Measurements from ENCODE around the gene ETV6. TPM values are rescaled to one million over a fixed set of nuclear protein-coding genes. Genes with fewer than 3 reads are reported as not detected.
A peak's percentile ranks its signal among the peaks of the same experiment; 100 is the strongest.

The ETV6 gene
- total RNA-seq, 2 experiments from 2014 or later, result 53.7 to 54.9 TPM

- H3K9me3 Mint-ChIP-seq, result peaks cover 18% of the 10 kb centered on the region
- H3K4me3 Mint-ChIP-seq, result no peak overlapping the region
- no peak for DNase-seq
- peaks cover 83% of the 10 kb centered on the region for H3K36me3 Mint-ChIP-seq (ENCODE audit: low read depth)
- H3K4me1 Mint-ChIP-seq, result peaks cover 22% of the 10 kb centered on the region
- CTCF ChIA-PET, result no interaction called here
- POLR2A ChIA-PET, result no interaction called here
- H3K27ac Mint-ChIP-seq, result no peak overlapping the region
- H3K27me3 Mint-ChIP-seq, result no peaks in the 10 kb centered on the region
Measured at GRCh38 chr12:11862798-11863197, 213.3 kb downstream of the ETV6 start.

DNA sequence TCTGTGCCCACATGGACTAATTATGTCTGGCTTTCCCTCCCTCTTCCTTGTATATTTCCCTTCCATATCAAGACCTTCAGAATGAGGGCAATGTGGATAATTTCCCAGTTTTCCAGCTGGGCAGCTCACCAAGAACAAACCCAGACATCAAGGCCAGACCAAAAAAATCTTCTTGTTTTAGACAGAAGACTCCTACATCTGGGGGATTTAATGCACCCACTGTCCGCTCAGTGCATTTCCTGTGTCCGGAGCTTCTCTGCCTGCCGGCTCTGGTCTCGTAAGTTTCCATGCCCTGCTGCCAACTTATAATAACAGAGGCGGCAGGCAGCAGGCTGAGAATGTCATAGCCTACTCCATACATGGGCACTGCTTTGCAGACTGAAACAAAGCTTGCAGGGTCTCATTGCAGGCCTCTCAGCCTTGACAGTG, 214.0 kb downstream of the ETV6 start:
- Mint-ChIP-seq H3K4me3 (no peak overlapping the region), H3K36me3 (ENCODE audit: low read depth) (peaks cover 84% of the 10 kb centered on the region), H3K9me3 (peaks cover 18% of the 10 kb centered on the region), H3K4me1 (peaks cover 26% of the 10 kb centered on the region), H3K27ac (no peak overlapping the region), H3K27me3 (no peaks in the 10 kb centered on the region)
- ChIA-PET CTCF (no interaction called here), POLR2A (no interaction called here)
- DNase-seq, result no peak

- no peak for DNase-seq
- Mint-ChIP-seq H3K9me3 (peaks cover 18% of the 10 kb centered on the region), H3K36me3 (ENCODE audit: low read depth) (peaks cover 80% of the 10 kb centered on the region), H3K27ac (no peak overlapping the region), H3K4me3 (no peak overlapping the region), H3K4me1 (peaks cover 26% of the 10 kb centered on the region), H3K27me3 (no peaks in the 10 kb centered on the region)
- CTCF ChIA-PET, result no interaction called here
- POLR2A ChIA-PET, result no interaction called here
Measured at GRCh38 chr12:11863988-11864387, 214.5 kb downstream of the ETV6 start.

GRCh38 chr12:11865824-11866223, 216.3 kb downstream of the ETV6 start:
- H3K4me3 Mint-ChIP-seq, result no peak overlapping the region
- ChIA-PET CTCF (no interaction called here), POLR2A (no interaction called here)
- peaks cover 83% of the 10 kb centered on the region for H3K36me3 Mint-ChIP-seq (ENCODE audit: low read depth)
- DNase-seq, result no peak
- peaks cover 24% of the 10 kb centered on the region for H3K4me1 Mint-ChIP-seq
- peaks cover 18% of the 10 kb centered on the region for H3K9me3 Mint-ChIP-seq
- no peak overlapping the region for H3K27ac Mint-ChIP-seq
- H3K27me3 Mint-ChIP-seq, result no peaks in the 10 kb centered on the region

GRCh38 chr12:11868027-11868426, 218.6 kb downstream of the ETV6 start:
- H3K27me3 Mint-ChIP-seq, result no peaks in the 10 kb centered on the region
- H3K36me3 Mint-ChIP-seq (ENCODE audit: low read depth), result peaks cover 84% of the 10 kb centered on the region
- ChIA-PET POLR2A (no interaction called here), CTCF (no interaction called here)
- H3K4me1 Mint-ChIP-seq, result peaks cover 17% of the 10 kb centered on the region
- no peak overlapping the region for H3K4me3 Mint-ChIP-seq
- DNase-seq, result no peak
- peaks cover 18% of the 10 kb centered on the region for H3K9me3 Mint-ChIP-seq
- H3K27ac Mint-ChIP-seq, result no peak overlapping the region

GRCh38 chr12:11869406-11869805, 219.9 kb downstream of the ETV6 start:
- Mint-ChIP-seq H3K4me1 (peaks cover 17% of the 10 kb centered on the region), H3K27ac (no peak overlapping the region), H3K36me3 (ENCODE audit: low read depth) (peaks cover 80% of the 10 kb centered on the region), H3K27me3 (no peaks in the 10 kb centered on the region), H3K4me3 (no peak overlapping the region), H3K9me3 (peaks cover 18% of the 10 kb centered on the region)
- ChIA-PET POLR2A (no interaction called here), CTCF (interaction anchor here (1.5 kb wide), 1 partner anchor 26 kb away, joined by 3 read pairs; no protein-coding TSS in a partner anchor)
- no peak for DNase-seq

DNA sequence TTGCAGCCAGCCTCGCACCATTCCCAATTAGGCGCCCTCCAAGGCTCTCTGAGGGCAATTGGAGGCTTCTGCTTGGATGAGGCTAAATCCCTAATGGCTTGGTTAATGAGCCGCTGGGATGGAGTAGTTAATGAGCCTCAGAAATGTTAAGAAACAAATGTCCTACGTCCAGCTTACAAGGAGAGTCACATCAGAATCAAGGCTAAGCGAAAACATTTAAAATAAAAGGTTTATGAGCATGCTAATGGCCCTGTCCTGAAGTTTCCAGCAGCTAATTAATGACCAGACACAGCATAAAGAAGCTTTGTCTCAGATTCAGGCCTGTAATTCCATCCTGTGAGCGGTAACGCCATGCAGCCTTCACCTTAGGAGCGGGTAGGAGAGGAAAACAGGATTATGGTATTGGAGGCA, 220.6 kb downstream of the ETV6 start:
- Mint-ChIP-seq H3K36me3 (ENCODE audit: low read depth) (peaks cover 76% of the 10 kb centered on the region), H3K9me3 (peaks cover 15% of the 10 kb centered on the region), H3K27ac (no peak overlapping the region), H3K4me3 (no peak overlapping the region), H3K4me1 (peaks cover 17% of the 10 kb centered on the region), H3K27me3 (no peaks in the 10 kb centered on the region)
- no peak for DNase-seq
- POLR2A ChIA-PET, result no interaction called here
- CTCF ChIA-PET, result interaction anchor here (1.5 kb wide), 1 partner anchor 27 kb away, joined by 3 read pairs; no protein-coding TSS in a partner anchor

GRCh38 chr12:11872055-11872454, 222.6 kb downstream of the ETV6 start:
- Mint-ChIP-seq H3K36me3 (ENCODE audit: low read depth) (peaks cover 67% of the 10 kb centered on the region), H3K4me3 (no peak overlapping the region), H3K9me3 (peaks cover under 1% of the 10 kb centered on the region), H3K27ac (no peak overlapping the region), H3K4me1 (peaks cover 35% of the 10 kb centered on the region), H3K27me3 (no peaks in the 10 kb centered on the region)
- DNase-seq, result no peak
- ChIA-PET POLR2A (no interaction called here), CTCF (no interaction called here)

DNA sequence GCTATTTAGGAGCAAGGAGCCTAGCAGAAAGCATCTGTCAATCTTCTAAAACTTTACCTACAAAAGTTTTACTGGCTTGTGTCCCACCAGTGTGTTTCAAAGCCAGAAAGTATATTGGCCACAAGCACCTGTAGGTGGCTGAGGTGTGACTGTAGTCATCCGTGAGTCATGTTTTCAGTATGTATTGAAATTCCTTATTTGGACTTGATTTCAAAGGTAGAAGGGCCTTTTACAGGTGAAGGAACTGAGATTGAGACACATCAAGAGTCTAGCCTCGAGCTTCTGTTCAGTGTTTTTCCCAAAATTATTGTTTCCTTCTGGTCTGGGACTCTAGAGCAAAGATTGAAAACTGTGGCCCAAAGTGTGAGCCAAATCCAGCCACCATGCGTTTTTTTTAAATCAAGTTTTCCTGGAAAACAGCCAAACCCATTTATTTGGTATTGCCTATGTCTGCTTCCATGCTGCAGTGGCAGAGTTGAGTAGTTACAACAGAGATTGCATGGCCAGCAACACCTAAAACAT, 226.0 kb downstream of the ETV6 start:
- H3K4me3 Mint-ChIP-seq, result no peak overlapping the region

DNA sequence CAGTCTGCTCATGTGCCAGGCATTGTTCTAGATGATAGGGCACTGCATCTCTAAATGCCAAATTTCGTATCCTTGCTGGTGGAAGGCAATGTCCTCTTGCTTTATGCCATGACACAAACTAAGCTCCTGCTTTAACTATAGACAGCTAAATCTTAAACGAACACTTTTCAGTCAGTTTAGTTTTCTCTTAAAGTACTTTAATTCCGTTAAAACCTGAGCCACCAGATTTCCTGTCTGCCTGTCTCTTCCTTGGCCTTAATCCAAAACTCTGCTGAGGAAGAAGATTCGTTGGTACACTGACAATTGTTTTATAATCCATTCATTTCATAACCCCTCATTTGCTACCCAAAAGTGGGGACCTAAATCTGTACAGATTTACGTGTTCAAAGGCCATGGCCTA, 226.8 kb downstream of the ETV6 start:
- ChIA-PET CTCF (no interaction called here), POLR2A (no interaction called here)
- Mint-ChIP-seq H3K36me3 (ENCODE audit: low read depth) (peaks cover 57% of the 10 kb centered on the region), H3K9me3 (no peaks in the 10 kb centered on the region), H3K4me3 (no peak overlapping the region), H3K27me3 (no peaks in the 10 kb centered on the region), H3K4me1 (peaks cover 34% of the 10 kb centered on the region), H3K27ac (peak overlapping the region; percentile 53)
- DNase-seq, result no peak

More for the DNA sequence above, 226.0 kb downstream of the ETV6 start:
- ChIA-PET POLR2A (interaction anchor here (2.0 kb wide), 1 partner anchor 106 kb away, joined by 5 read pairs; no protein-coding TSS in a partner anchor), CTCF (no interaction called here)
- Mint-ChIP-seq H3K4me1 (peaks cover 34% of the 10 kb centered on the region), H3K27me3 (no peaks in the 10 kb centered on the region), H3K9me3 (no peaks in the 10 kb centered on the region), H3K27ac (no peak overlapping the region), H3K36me3 (ENCODE audit: low read depth) (peaks cover 60% of the 10 kb centered on the region)
- DNase-seq, result no peak

DNA sequence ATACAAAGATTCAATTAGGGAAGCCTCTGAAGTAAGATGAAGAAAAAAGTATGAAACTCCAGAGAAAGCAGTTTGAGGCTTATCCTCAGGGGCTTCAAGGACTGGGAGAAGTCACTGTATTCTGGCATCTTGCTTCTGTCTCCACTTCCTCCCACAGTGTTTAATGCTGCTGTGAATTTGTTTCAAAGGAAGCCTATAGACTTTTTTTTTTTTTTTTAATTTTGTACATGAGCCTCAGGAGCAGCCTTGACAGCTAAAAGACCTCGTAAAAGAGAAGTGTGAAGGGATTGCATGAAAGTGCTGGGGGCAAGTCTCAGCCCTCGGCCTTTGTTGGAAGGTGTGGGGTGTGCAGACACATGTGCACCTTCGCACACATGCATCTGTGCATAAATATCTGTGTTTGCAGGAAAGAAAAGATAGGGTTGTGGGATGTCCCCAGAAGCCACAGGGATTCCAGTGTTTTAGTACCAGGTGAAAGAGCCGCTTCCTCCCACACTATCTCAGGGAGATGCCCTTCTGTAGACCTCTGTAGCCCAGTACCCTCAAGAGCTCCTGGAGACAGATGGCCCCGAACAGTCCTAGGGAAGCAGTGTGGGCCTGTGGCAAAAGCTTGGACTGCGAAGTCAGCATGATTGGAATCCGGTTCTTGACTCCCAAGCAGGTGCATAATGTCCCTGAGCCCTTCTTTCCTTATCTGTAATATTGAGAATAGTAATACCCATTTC, 227.8 kb downstream of the ETV6 start:
- peaks cover 57% of the 10 kb centered on the region for H3K36me3 Mint-ChIP-seq (ENCODE audit: low read depth)
- H3K9me3 Mint-ChIP-seq, result no peaks in the 10 kb centered on the region
- ChIA-PET CTCF (no interaction called here), POLR2A (no interaction called here)
- H3K4me1 Mint-ChIP-seq, result peaks cover 37% of the 10 kb centered on the region
- no peak for DNase-seq
- no peak overlapping the region for H3K4me3 Mint-ChIP-seq
- no peaks in the 10 kb centered on the region for H3K27me3 Mint-ChIP-seq
- H3K27ac Mint-ChIP-seq, result peak overlapping the region; percentile 53

DNA sequence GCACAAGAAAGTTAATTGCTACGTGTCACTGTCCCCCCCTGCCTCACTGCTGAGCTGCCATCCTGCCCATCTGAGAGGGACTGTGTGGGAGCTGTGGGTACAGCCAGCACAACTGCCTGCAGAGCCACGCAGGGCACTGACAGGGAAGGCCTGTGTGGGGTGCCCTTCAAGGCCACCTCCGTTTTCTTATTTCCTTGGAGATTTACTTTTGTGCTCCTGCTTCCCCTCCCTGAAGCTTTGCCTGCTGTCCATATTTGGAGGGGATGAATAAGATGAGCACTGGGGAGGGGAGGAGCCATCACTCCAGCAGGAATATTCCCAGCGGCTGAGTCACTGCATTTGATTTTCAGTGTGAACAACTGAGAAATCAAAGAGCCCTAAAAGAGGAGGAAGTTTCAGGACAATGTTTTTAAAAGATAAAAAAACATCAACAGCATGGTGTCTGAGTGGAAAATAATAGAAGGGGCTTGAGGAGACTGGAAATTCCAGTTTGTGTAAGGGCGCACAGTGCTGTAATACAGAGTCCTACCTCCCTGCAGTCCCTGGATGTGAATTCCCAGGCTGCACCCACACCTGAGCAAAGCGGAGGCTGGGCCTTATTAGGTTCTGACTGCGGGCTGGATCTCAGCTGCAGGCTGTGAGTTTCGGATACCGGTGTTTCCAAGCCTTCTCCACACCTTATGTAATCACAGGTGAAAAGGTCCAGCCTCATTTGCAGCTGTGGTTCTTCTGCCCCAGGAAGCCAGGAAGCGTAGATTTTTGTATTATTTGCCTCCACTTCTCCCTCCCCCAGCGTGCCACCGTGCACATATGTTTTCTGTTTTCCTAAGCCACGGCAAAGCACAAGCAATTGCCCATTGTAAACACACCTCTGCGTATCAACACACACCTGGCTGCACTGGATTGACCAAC, 228.7 kb downstream of the ETV6 start:
- CTCF ChIA-PET, result no interaction called here
- POLR2A ChIA-PET, result no interaction called here

GRCh38 chr12:11879306-11879705, 229.8 kb downstream of the ETV6 start:
- no peaks in the 10 kb centered on the region for H3K9me3 Mint-ChIP-seq
- POLR2A ChIA-PET, result no interaction called here
- CTCF ChIA-PET, result no interaction called here
- H3K4me3 Mint-ChIP-seq, result no peak overlapping the region
- no peaks in the 10 kb centered on the region for H3K27me3 Mint-ChIP-seq
- H3K27ac Mint-ChIP-seq, result no peak overlapping the region
- no peak for DNase-seq
- peaks cover 37% of the 10 kb centered on the region for H3K4me1 Mint-ChIP-seq
- peaks cover 58% of the 10 kb centered on the region for H3K36me3 Mint-ChIP-seq (ENCODE audit: low read depth)

More for the DNA sequence above, 228.7 kb downstream of the ETV6 start:
- H3K27ac Mint-ChIP-seq, result no peak overlapping the region
- H3K36me3 Mint-ChIP-seq (ENCODE audit: low read depth), result peaks cover 57% of the 10 kb centered on the region
- H3K27me3 Mint-ChIP-seq, result no peaks in the 10 kb centered on the region
- H3K4me3 Mint-ChIP-seq, result no peak overlapping the region
- DNase-seq, result no peak
- H3K9me3 Mint-ChIP-seq, result no peaks in the 10 kb centered on the region
- peaks cover 39% of the 10 kb centered on the region for H3K4me1 Mint-ChIP-seq
